Measurements from ENCODE around the gene ARID5B. TPM values are rescaled to one million over a fixed set of nuclear protein-coding genes. Genes with fewer than 3 reads are reported as not detected.

ARID5B gene
- total and polyA plus RNA-seq, 2 donors (not counting 1 experiment from before 2014, with no cell fraction given) = 22.4 to 237 TPM

GRCh38 chr10:61888744-61889143 is 12.8 kb upstream of the ARID5B start:
- ChIA-PET CTCF (interaction anchor here (0.8 kb wide), 1 partner anchor 8 kb away, joined by 3 read pairs; no protein-coding TSS in a partner anchor), POLR2A (no interaction called here)
- 100% methylated on average over 1 of the region's 1 CpG for whole genome bisulfite sequencing (ENCODE audit: insufficient coverage)
- no peaks in the 10 kb centered on the region for H3K36me3 ChIP-seq (replicated peaks in 1 of 2; ENCODE audit: control extremely low read depth in 1 of 2, control insufficient read depth in 1 of 2, extremely low read depth in 1 of 2, insufficient read depth in 2 of 2, low read length in 1 of 2)
- intact Hi-C loops (cut with micrococcal nuclease) = no loop called here
- H3K9me3 ChIP-seq (ENCODE audit: control extremely low read depth in 1 of 3, control insufficient read depth in 2 of 3, insufficient read depth in 1 of 3, low read length in 2 of 3) = peaks cover 0 to 3% (median 0%) of the 10 kb centered on the region in 3 donors
- DNase-seq (no peak), ATAC-seq (ENCODE audit: low read depth) (no peak)
- H3K9ac ChIP-seq (ENCODE audit: low read length) = no peak overlapping the region
- no peak for TF ChIP-seq EZH2 (IDR thresholded peaks at IDR 0.05; ENCODE audit: borderline replicate concordance, insufficient read depth, low read depth, low read length, poor library complexity, severe bottlenecking)
- no peak for TF ChIP-seq CTCF (IDR thresholded peaks at IDR 0.05)
- H3K79me2 ChIP-seq (ENCODE audit: control insufficient read depth, insufficient read depth, low read length) = no peaks in the 10 kb centered on the region
- Mint-ChIP-seq H3K4me1 (peaks cover 8% of the 10 kb centered on the region), H3K4me3 (no peak overlapping the region), H3K9me3 (ENCODE audit: insufficient read depth) (peaks cover 3% of the 10 kb centered on the region), H3K27ac (no peak overlapping the region), H3K27me3 (no peaks in the 10 kb centered on the region)
- no peaks in the 10 kb centered on the region for H4K20me1 ChIP-seq (ENCODE audit: control insufficient read depth, insufficient read depth, low read length, poor library complexity, severe bottlenecking)
- no peak overlapping the region for H3K27ac ChIP-seq (ENCODE audit: low read length in 2 of 2)
- no peak overlapping the region for H3K4me3 ChIP-seq (ENCODE audit: control extremely low read depth in 1 of 5, extremely low read depth in 1 of 5, insufficient read depth in 1 of 5, low read depth in 2 of 5, low read length in 4 of 5)
- H2AFZ ChIP-seq (ENCODE audit: insufficient read depth, low read depth, low read length, poor library complexity, severe bottlenecking) = no peak overlapping the region
- H3K4me2 ChIP-seq (replicated peaks; ENCODE audit: low read depth, low read length, poor library complexity, severe bottlenecking) = no peak overlapping the region
- H3K4me1 ChIP-seq (ENCODE audit: control insufficient read depth in 2 of 2, insufficient read depth in 2 of 2, low read length in 2 of 2) = peaks cover 0 to 3% of the 10 kb centered on the region in 2 donors
- no peaks in the 10 kb centered on the region for H3K27me3 ChIP-seq (replicated peaks in 1 of 4; ENCODE audit: control extremely low read depth in 1 of 4, control insufficient read depth in 3 of 4, insufficient read depth in 4 of 4, low read length in 3 of 4)

- no peaks in the 10 kb centered on the region for H3K27me3 Mint-ChIP-seq
- POLR2A ChIA-PET = no interaction called here
- H3K36me3 ChIP-seq (replicated peaks in 1 of 2; ENCODE audit: control extremely low read depth in 1 of 2, control insufficient read depth in 1 of 2, extremely low read depth in 1 of 2, insufficient read depth in 2 of 2, low read length in 1 of 2) = no peaks in the 10 kb centered on the region
- no peak overlapping the region for H2AFZ ChIP-seq (ENCODE audit: insufficient read depth, low read depth, low read length, poor library complexity, severe bottlenecking)
- TF ChIP-seq CTCF (IDR thresholded peaks at IDR 0.05) = no peak
- no peaks in the 10 kb centered on the region for H3K27me3 ChIP-seq (replicated peaks in 1 of 4; ENCODE audit: control extremely low read depth in 1 of 4, control insufficient read depth in 3 of 4, insufficient read depth in 4 of 4, low read length in 3 of 4)
- H3K9me3 ChIP-seq (ENCODE audit: control extremely low read depth in 1 of 3, control insufficient read depth in 2 of 3, insufficient read depth in 1 of 3, low read length in 2 of 3) = no peaks in the 10 kb centered on the region
- H3K4me2 ChIP-seq (replicated peaks; ENCODE audit: low read depth, low read length, poor library complexity, severe bottlenecking) = no peak overlapping the region
- no peaks in the 10 kb centered on the region for H4K20me1 ChIP-seq (ENCODE audit: control insufficient read depth, insufficient read depth, low read length, poor library complexity, severe bottlenecking)
- no peaks in the 10 kb centered on the region for H3K79me2 ChIP-seq (ENCODE audit: control insufficient read depth, insufficient read depth, low read length)
- no peaks in the 10 kb centered on the region for H3K4me1 Mint-ChIP-seq
- H3K4me3 ChIP-seq (ENCODE audit: control extremely low read depth in 1 of 5, extremely low read depth in 1 of 5, insufficient read depth in 1 of 5, low read depth in 2 of 5, low read length in 4 of 5) = no peak overlapping the region
- H3K27ac Mint-ChIP-seq = no peak overlapping the region
- DNase-seq = no peak
- H3K9me3 Mint-ChIP-seq (ENCODE audit: insufficient read depth) = no peaks in the 10 kb centered on the region
- H3K4me1 ChIP-seq (ENCODE audit: control insufficient read depth in 2 of 2, insufficient read depth in 2 of 2, low read length in 2 of 2) = no peaks in the 10 kb centered on the region
- ATAC-seq (ENCODE audit: low read depth) = no peak
- no peak overlapping the region for H3K9ac ChIP-seq (ENCODE audit: low read length)
- CTCF ChIA-PET = interaction anchor here (1.7 kb wide), 1 partner anchor 375 kb away, joined by 6 read pairs; no protein-coding TSS in a partner anchor
- intact Hi-C loops (cut with micrococcal nuclease) = no loop called here
- no peak overlapping the region for H3K4me3 Mint-ChIP-seq
- no peak overlapping the region for H3K27ac ChIP-seq (ENCODE audit: low read length in 2 of 2)
These were observed 11.1 kb upstream of the ARID5B start for GRCh38 chr10:61890430-61890829.

All from B cell (primary cell).